ENCODE results near the gene TMTC2.

The TMTC2 gene

DNA sequence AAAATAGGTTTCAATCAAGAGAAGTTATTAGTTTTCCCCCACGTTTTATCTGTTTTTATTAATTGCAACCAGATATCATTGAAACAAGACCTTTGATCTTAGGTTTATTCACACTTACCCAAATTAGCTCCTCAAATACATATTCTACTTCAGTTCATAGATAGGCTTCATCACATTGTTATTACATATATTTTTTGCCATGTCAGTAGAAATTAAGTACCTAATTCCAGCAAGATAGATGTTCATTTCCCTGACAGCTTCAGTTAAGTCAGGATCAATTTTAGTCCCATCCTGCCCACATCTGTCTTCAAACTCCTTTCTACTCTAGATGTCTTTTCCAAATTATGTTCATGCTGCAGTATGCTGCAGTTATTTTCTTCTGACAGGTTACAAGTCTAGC lies 388.8 kb downstream of the TMTC2 start:
- Histone ChIP-seq H3K9me3 (ENCODE audit: insufficient read depth, low read length) (no peaks in the 10 kb centered on the region), H3K79me2 (ENCODE audit: insufficient read depth, low read length) (no peaks in the 10 kb centered on the region), H3K4me3 (ENCODE audit: insufficient read depth, low read length, poor library complexity, severe bottlenecking) (no peak overlapping the region), H3K36me3 (ENCODE audit: low read length) (no peaks in the 10 kb centered on the region), H3K4me2 (ENCODE audit: low read depth, low read length, poor library complexity, severe bottlenecking) (no peak overlapping the region), H2AFZ (ENCODE audit: low read depth, low read length, severe bottlenecking) (no peak overlapping the region), H3K27ac (ENCODE audit: low read depth, low read length) (no peak overlapping the region), H3K9ac (ENCODE audit: low read length) (no peak overlapping the region), H4K20me1 (ENCODE audit: low read depth, low read length) (no peaks in the 10 kb centered on the region), H3K9me2 (replicated peaks; ENCODE audit: insufficient read depth, low read length) (no peaks in the 10 kb centered on the region), H3F3A (ENCODE audit: insufficient read depth) (no peaks in the 10 kb centered on the region), H3K27me3 (ENCODE audit: low read length) (no peaks in the 10 kb centered on the region)
- no peak for TF ChIP-seq EZH2phosphoT487 (conservative IDR thresholded peaks at IDR 0.05; ENCODE audit: low read length)
- TF ChIP-seq, protein P1, sequence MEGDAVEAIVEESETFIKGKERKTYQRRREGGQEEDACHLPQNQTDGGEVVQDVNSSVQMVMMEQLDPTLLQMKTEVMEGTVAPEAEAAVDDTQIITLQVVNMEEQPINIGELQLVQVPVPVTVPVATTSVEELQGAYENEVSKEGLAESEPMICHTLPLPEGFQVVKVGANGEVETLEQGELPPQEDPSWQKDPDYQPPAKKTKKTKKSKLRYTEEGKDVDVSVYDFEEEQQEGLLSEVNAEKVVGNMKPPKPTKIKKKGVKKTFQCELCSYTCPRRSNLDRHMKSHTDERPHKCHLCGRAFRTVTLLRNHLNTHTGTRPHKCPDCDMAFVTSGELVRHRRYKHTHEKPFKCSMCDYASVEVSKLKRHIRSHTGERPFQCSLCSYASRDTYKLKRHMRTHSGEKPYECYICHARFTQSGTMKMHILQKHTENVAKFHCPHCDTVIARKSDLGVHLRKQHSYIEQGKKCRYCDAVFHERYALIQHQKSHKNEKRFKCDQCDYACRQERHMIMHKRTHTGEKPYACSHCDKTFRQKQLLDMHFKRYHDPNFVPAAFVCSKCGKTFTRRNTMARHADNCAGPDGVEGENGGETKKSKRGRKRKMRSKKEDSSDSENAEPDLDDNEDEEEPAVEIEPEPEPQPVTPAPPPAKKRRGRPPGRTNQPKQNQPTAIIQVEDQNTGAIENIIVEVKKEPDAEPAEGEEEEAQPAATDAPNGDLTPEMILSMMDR (IDR thresholded peaks at IDR 0.05; ENCODE audit: insufficient read depth, low read length, poor library complexity, severe bottlenecking) = no peak

DNA sequence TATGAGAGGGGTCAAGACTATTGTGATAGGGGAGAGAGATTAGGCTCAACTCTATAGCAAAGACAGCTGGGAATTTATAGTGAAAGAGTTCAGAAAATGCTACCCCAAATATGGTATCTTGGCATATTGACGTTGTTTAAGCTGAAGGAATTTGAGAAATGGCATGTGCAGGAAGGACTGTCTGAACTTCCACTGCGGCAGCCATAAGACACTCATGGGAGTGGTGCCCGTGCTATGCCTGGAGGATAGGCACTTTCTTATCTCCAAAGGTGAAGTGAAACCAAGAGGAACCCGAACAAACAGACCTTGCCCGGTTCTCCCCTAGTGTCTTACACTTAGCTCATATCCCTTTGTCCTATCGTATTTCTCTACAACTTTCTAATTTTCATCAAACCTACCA lies 390.3 kb downstream of the TMTC2 start:
- Histone ChIP-seq H4K20me1 (ENCODE audit: low read depth, low read length) (no peaks in the 10 kb centered on the region), H3K27me3 (ENCODE audit: low read length) (no peaks in the 10 kb centered on the region), H3K9ac (ENCODE audit: low read length) (no peak overlapping the region), H3K79me2 (ENCODE audit: insufficient read depth, low read length) (no peaks in the 10 kb centered on the region), H3K36me3 (ENCODE audit: low read length) (no peaks in the 10 kb centered on the region), H3K4me2 (ENCODE audit: low read depth, low read length, poor library complexity, severe bottlenecking) (no peak overlapping the region), H2AFZ (ENCODE audit: low read depth, low read length, severe bottlenecking) (no peak overlapping the region), H3K27ac (ENCODE audit: low read depth, low read length) (no peak overlapping the region), H3K4me3 (ENCODE audit: insufficient read depth, low read length, poor library complexity, severe bottlenecking) (no peak overlapping the region), H3F3A (ENCODE audit: insufficient read depth) (no peaks in the 10 kb centered on the region), H3K9me3 (ENCODE audit: insufficient read depth, low read length) (no peaks in the 10 kb centered on the region), H3K9me2 (replicated peaks; ENCODE audit: insufficient read depth, low read length) (no peaks in the 10 kb centered on the region)
- TF ChIP-seq, protein P1 (IDR thresholded peaks at IDR 0.05; ENCODE audit: insufficient read depth, low read length, poor library complexity, severe bottlenecking) = no peak
- no peak for TF ChIP-seq EZH2phosphoT487 (conservative IDR thresholded peaks at IDR 0.05; ENCODE audit: low read length)

DNA sequence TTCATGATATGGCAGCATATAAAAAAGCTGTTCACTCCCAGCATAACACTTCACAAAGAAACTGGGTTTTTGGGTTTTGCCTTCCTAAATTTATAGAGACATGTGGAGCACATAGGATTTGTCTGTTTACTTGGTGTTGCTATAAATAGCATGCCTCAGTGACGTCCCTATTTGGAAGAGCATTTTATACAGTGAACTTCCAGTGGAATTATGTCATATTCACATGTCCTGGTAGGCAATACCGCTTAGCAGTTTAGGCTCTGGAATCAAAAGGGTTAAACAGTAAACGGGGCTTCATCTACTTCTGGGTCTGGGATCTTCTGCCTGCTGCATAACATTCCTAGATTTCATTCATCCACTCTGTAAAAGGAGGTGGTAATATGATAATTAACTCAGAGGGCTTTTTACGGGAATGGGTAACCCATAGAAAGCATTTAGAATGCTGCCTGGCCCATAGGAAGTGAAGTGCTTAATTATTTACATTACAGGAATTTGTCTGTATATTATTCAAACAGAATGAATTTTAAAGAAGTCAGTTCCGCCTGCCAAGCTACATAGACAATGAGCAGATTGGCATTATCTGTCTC lies 396.1 kb downstream of the TMTC2 start:
- no peak for TF ChIP-seq EZH2phosphoT487 (conservative IDR thresholded peaks at IDR 0.05; ENCODE audit: low read length)
- TF ChIP-seq, protein P1 (IDR thresholded peaks at IDR 0.05; ENCODE audit: insufficient read depth, low read length, poor library complexity, severe bottlenecking) = no peak
- H2AFZ ChIP-seq (ENCODE audit: low read depth, low read length, severe bottlenecking) = no peak overlapping the region
- no peaks in the 10 kb centered on the region for H3K79me2 ChIP-seq (ENCODE audit: insufficient read depth, low read length)
- no peak overlapping the region for H3K4me3 ChIP-seq (ENCODE audit: insufficient read depth, low read length, poor library complexity, severe bottlenecking)
- H3K9ac ChIP-seq (ENCODE audit: low read length) = no peak overlapping the region
- no peak overlapping the region for H3K27ac ChIP-seq (ENCODE audit: low read depth, low read length)
- H3K36me3 ChIP-seq (ENCODE audit: low read length) = no peaks in the 10 kb centered on the region
- no peaks in the 10 kb centered on the region for H3K27me3 ChIP-seq (ENCODE audit: low read length)
- no peaks in the 10 kb centered on the region for H3K9me3 ChIP-seq (ENCODE audit: insufficient read depth, low read length)
- no peaks in the 10 kb centered on the region for H4K20me1 ChIP-seq (ENCODE audit: low read depth, low read length)
- H3K9me2 ChIP-seq (replicated peaks; ENCODE audit: insufficient read depth, low read length) = no peaks in the 10 kb centered on the region
- H3K4me2 ChIP-seq (ENCODE audit: low read depth, low read length, poor library complexity, severe bottlenecking) = no peak overlapping the region
- H3F3A ChIP-seq (ENCODE audit: insufficient read depth) = no peaks in the 10 kb centered on the region

Data from SU-DHL-6 (cell line).